ENCODE measurements around the gene COL8A2. TPM values are rescaled to one million over a fixed set of nuclear protein-coding genes. Genes with fewer than 3 reads are reported as not detected.
A peak's percentile ranks its signal among the peaks of the same experiment; 100 is the strongest.

Gene COL8A2
- total and polyA plus RNA-seq, 2 experiments from 2014 or later = 3.2 to 30.5 TPM

GRCh38 chr1:36149237-36149972 lies 24.4 kb upstream of the COL8A2 start, which contains the start of gene TRAPPC3:
TSS of gene TRAPPC3 (minus strand) at chr1:36149486. CDS start at chr1:36149378, 108 bp downstream.
- peak within 1 kb of the TSS; percentile 92 for H3K4me2 ChIP-seq (ENCODE audit: unreplicated experiment)
- in situ Hi-C loops (cut with MboI) = no loop called here

GRCh38 chr1:36148821-36149236 lies 23.8 kb upstream of the COL8A2 start:
- no peak for TF ChIP-seq EZH2 (IDR thresholded peaks at IDR 0.05; ENCODE audit: insufficient read depth, poor library complexity, severe bottlenecking)
- TF ChIP-seq EZH2phosphoT487 (IDR thresholded peaks at IDR 0.05; ENCODE audit: insufficient read depth, low read depth) = no peak
- Histone ChIP-seq H3K27ac (peak overlapping the region; percentile 85), H3F3A (ENCODE audit: insufficient read depth) (peaks cover 20% of the 10 kb centered on the region), H2AFZ (peak overlapping the region; percentile 67), H3K9me2 (ENCODE audit: insufficient read depth) (no peaks in the 10 kb centered on the region), H3K4me2 (ENCODE audit: unreplicated experiment) (peak overlapping the region; percentile 92), H3K9me3 (ENCODE audit: low read depth) (no peaks in the 10 kb centered on the region), H3K79me2 (ENCODE audit: insufficient read depth) (peaks cover 53% of the 10 kb centered on the region), H3K4me1 (ENCODE audit: insufficient read depth) (peaks cover 35% of the 10 kb centered on the region), H3K9ac (peak overlapping the region; percentile 92), H4K20me1 (ENCODE audit: insufficient read depth) (no peaks in the 10 kb centered on the region), H3K27me3 (replicated peaks; ENCODE audit: insufficient read depth) (no peaks in the 10 kb centered on the region), H3K36me3 (ENCODE audit: low read depth) (no peaks in the 10 kb centered on the region), H3K4me3 (peak overlapping the region; percentile 82)
- no peak for DNase-seq
- in situ Hi-C loops (cut with MboI) = no loop called here
- 0 to 4% methylated on average over 16 of the region's 16 CpGs for WGBS, 2 experiments (ENCODE audit: low coverage in 1 of 2, low lambda C conversion rate in 2 of 2, missing lambda C conversion rate in 2 of 2)

More at GRCh38 chr1:36149237-36149972, 24.4 kb upstream of the COL8A2 start, which contains the start of gene TRAPPC3:
- peak within 1 kb of the TSS; percentile 82 for H3K4me3 ChIP-seq
- peak within 1 kb of the TSS; percentile 92 for H3K9ac ChIP-seq
- 1 to 2% methylated on average over 62 of the region's 62 CpGs for WGBS, 2 experiments (ENCODE audit: low coverage in 1 of 2, low lambda C conversion rate in 2 of 2, missing lambda C conversion rate in 2 of 2)
- H3K36me3 ChIP-seq (ENCODE audit: low read depth) = no peaks in the 10 kb centered on the region
- H4K20me1 ChIP-seq (ENCODE audit: insufficient read depth) = no peaks in the 10 kb centered on the region
- H2AFZ ChIP-seq = peak within 1 kb of the TSS; percentile 67
- TF ChIP-seq EZH2phosphoT487 (IDR thresholded peaks at IDR 0.05; ENCODE audit: insufficient read depth, low read depth) (no peak), EZH2 (IDR thresholded peaks at IDR 0.05; ENCODE audit: insufficient read depth, poor library complexity, severe bottlenecking) (no peak)
- H3K79me2 ChIP-seq (ENCODE audit: insufficient read depth) = peaks cover 47% of the 10 kb centered on the region
- peak; percentile 100 for DNase-seq
- peaks cover 35% of the 10 kb centered on the region for H3K4me1 ChIP-seq (ENCODE audit: insufficient read depth)
- peak within 1 kb of the TSS; percentile 99 for H3K27ac ChIP-seq
- no peaks in the 10 kb centered on the region for H3K9me3 ChIP-seq (ENCODE audit: low read depth)
- H3K9me2 ChIP-seq (ENCODE audit: insufficient read depth) = no peaks in the 10 kb centered on the region
- peaks cover 20% of the 10 kb centered on the region for H3F3A ChIP-seq (ENCODE audit: insufficient read depth)
- H3K27me3 ChIP-seq (replicated peaks; ENCODE audit: insufficient read depth) = no peaks in the 10 kb centered on the region

DNA sequence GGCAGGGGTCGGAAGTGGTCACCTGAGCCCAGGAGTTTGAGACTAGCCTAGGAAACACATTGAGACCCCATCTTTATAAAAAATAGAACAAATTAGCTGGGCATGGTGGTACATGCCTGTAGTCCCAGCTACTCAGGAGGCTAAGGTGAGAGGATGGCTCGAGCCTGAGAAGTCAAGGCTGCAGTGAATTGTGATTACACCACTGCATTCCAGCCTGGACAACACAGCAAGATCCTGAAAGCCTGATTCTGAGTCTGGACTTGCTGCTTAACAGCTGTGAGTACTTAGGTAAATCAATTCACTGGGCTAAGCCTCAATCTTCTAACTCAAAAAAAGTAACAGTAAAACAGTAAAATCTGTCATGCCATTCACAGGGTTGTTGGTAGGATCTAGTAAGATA lies 19.4 kb upstream of the COL8A2 start:
- Histone ChIP-seq H3K27me3 (replicated peaks; ENCODE audit: insufficient read depth) (no peaks in the 10 kb centered on the region), H4K20me1 (ENCODE audit: insufficient read depth) (no peaks in the 10 kb centered on the region), H3K4me2 (ENCODE audit: unreplicated experiment) (no peak overlapping the region), H3K36me3 (ENCODE audit: low read depth) (peaks cover 5% of the 10 kb centered on the region; the same call in 1 of the 2 replicates), H3F3A (ENCODE audit: insufficient read depth) (peaks cover 38% of the 10 kb centered on the region), H3K9me2 (ENCODE audit: insufficient read depth) (no peaks in the 10 kb centered on the region), H3K4me3 (no peak overlapping the region), H3K9ac (no peak overlapping the region), H3K9me3 (ENCODE audit: low read depth) (no peaks in the 10 kb centered on the region), H3K27ac (no peak overlapping the region), H3K79me2 (ENCODE audit: insufficient read depth) (peaks cover 97% of the 10 kb centered on the region), H3K4me1 (ENCODE audit: insufficient read depth) (peaks cover 32% of the 10 kb centered on the region), H2AFZ (no peak overlapping the region)
- in situ Hi-C loops (cut with MboI) = no loop called here
- TF ChIP-seq EZH2phosphoT487 (IDR thresholded peaks at IDR 0.05; ENCODE audit: insufficient read depth, low read depth) (no peak), EZH2 (IDR thresholded peaks at IDR 0.05; ENCODE audit: insufficient read depth, poor library complexity, severe bottlenecking) (no peak)
- 96 to 100% methylated on average over 2 of the region's 2 CpGs for WGBS, 2 experiments (ENCODE audit: low coverage in 1 of 2, low lambda C conversion rate in 2 of 2, missing lambda C conversion rate in 2 of 2)
- DNase-seq = no peak

- Histone ChIP-seq H3K4me1 (ENCODE audit: insufficient read depth) (peaks cover 31% of the 10 kb centered on the region), H2AFZ (no peak overlapping the region), H3K4me3 (no peak overlapping the region), H3K9me3 (ENCODE audit: low read depth) (no peaks in the 10 kb centered on the region), H3K79me2 (ENCODE audit: insufficient read depth) (peaks cover 100% of the 10 kb centered on the region), H3K36me3 (ENCODE audit: low read depth) (peaks cover 12% of the 10 kb centered on the region), H3K9ac (no peak overlapping the region), H3K4me2 (ENCODE audit: unreplicated experiment) (no peak overlapping the region), H4K20me1 (ENCODE audit: insufficient read depth) (no peaks in the 10 kb centered on the region), H3K9me2 (ENCODE audit: insufficient read depth) (no peaks in the 10 kb centered on the region), H3K27me3 (replicated peaks; ENCODE audit: insufficient read depth) (no peaks in the 10 kb centered on the region), H3K27ac (no peak overlapping the region), H3F3A (ENCODE audit: insufficient read depth) (peaks cover 41% of the 10 kb centered on the region)
- no peak for TF ChIP-seq EZH2 (IDR thresholded peaks at IDR 0.05; ENCODE audit: insufficient read depth, poor library complexity, severe bottlenecking)
- TF ChIP-seq EZH2phosphoT487 (IDR thresholded peaks at IDR 0.05; ENCODE audit: insufficient read depth, low read depth) = no peak
- DNase-seq = no peak
- WGBS, 2 experiments (ENCODE audit: low coverage in 1 of 2, low lambda C conversion rate in 2 of 2, missing lambda C conversion rate in 2 of 2) = 84 to 91% methylated on average over 4 of the region's 4 CpGs
- in situ Hi-C loops (cut with MboI) = no loop called here
Measured at GRCh38 chr1:36143424-36143823, 18.4 kb upstream of the COL8A2 start.
